ENCODE results near the gene PSME3. TPM values are rescaled to one million over a fixed set of nuclear protein-coding genes. Genes with fewer than 3 reads are reported as not detected.
A peak's percentile ranks its signal among the peaks of the same experiment; 100 is the strongest.

Gene PSME3
- total and polyA plus RNA-seq, 2 of the 13 experiments (the other 11 are each of a cell fraction or from before 2014, with no cell fraction given), result 66.3 to 135 TPM

DNA sequence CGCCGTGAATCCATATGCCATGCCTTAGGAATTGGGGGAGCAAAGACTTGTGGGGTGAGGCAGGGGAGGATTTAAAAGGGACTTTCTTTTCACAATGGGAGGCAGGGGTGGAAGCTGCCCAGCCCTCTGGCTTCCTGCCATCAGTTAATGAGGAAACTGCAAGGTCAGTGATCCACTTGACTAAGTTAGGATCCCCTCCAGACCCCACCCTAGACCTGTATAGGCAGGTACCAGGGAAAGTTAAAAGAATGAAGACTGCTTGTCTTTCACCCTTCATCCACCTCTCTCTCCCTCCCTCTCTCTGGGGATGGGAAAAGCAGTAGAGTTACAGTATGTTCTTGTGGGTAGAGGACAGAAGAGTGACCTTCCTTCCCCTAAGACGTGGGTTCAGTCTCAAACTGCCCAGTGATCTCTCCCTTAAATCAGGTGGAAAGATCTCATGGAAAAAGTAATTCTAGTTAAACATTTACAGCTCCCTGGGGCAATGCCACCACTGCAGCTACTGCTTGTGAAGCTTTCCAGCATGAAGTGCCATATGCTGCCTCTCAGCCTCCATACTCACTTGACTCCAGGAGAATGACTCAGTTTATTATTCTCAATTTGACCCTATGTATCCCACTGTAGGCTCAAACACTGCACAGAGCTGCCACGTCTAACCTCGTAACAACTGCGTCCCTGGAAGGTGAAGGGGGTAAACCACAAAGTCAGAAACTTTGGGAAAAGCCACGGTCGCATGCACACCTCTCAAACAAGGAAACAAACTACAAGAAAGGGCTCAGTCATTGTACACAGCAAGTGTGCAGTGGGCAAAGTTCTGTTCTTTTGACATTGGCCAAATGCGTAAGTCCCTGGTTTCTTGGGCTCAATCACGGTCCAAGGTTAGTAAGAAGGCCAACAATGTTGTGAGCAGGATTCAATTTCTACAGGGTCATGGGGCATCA lies 35.9 kb upstream of the PSME3 start (continued):
- TF ChIP-seq PRDM10 (CRISPR knock-in tag; IDR thresholded peaks at IDR 0.05; ENCODE audit: low read depth), result 0 out of 2 replicates have a peak, but pooled peaks have one; percentile 12
- TF ChIP-seq ZNF550 (CRISPR knock-in tag; IDR thresholded peaks at IDR 0.05; ENCODE audit: borderline replicate concordance), result no peak
- TF ChIP-seq, protein P1, sequence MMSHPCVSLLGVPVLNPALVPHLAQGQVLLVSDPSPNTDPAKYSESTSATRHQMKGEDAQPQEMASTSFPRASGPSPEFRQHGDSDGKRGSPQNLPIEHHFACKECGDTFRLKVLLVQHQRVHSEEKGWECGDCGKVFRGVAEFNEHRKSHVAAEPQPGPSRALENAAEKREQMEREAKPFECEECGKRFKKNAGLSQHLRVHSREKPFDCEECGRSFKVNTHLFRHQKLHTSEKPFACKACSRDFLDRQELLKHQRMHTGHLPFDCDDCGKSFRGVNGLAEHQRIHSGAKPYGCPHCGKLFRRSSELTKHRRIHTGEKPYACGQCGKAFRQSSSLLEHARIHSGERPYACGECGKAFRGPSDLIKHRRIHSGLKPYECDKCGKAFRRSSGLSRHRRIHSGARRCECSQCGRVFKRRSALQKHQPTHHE (CRISPR knock-in tag; IDR thresholded peaks at IDR 0.05; ENCODE audit: borderline replicate concordance), result no peak
- TF ChIP-seq TCF7 (IDR thresholded peaks at IDR 0.05; ENCODE audit: low read depth), result no peak
- no peak for TF ChIP-seq ZNF512 (CRISPR knock-in tag; IDR thresholded peaks at IDR 0.05)
- 0 out of 2 replicates have a peak, but pooled peaks have one; percentile 9 for TF ChIP-seq SIX1 (CRISPR knock-in tag; IDR thresholded peaks at IDR 0.05; ENCODE audit: borderline replicate concordance)
- TF ChIP-seq, protein P2, sequence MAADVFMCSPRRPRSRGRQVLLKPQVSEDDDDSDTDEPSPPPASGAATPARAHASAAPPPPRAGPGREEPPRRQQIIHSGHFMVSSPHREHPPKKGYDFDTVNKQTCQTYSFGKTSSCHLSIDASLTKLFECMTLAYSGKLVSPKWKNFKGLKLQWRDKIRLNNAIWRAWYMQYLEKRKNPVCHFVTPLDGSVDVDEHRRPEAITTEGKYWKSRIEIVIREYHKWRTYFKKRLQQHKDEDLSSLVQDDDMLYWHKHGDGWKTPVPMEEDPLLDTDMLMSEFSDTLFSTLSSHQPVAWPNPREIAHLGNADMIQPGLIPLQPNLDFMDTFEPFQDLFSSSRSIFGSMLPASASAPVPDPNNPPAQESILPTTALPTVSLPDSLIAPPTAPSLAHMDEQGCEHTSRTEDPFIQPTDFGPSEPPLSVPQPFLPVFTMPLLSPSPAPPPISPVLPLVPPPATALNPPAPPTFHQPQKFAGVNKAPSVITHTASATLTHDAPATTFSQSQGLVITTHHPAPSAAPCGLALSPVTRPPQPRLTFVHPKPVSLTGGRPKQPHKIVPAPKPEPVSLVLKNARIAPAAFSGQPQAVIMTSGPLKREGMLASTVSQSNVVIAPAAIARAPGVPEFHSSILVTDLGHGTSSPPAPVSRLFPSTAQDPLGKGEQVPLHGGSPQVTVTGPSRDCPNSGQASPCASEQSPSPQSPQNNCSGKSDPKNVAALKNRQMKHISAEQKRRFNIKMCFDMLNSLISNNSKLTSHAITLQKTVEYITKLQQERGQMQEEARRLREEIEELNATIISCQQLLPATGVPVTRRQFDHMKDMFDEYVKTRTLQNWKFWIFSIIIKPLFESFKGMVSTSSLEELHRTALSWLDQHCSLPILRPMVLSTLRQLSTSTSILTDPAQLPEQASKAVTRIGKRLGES (CRISPR knock-in tag; IDR thresholded peaks at IDR 0.05; ENCODE audit: borderline replicate concordance), result no peak
- TF ChIP-seq ZSCAN9 (CRISPR knock-in tag; IDR thresholded peaks at IDR 0.05; ENCODE audit: borderline replicate concordance), result no peak; the same call in 1 of the 2 replicates
- TF ChIP-seq PPARG (CRISPR knock-in tag; conservative IDR thresholded peaks at IDR 0.05), result 0 out of 2 replicates have a peak, but pooled peaks have one; percentile 45
- TF ChIP-seq AGO2 (optimal IDR thresholded peaks at IDR 0.05; ENCODE audit: low read depth, low read length), result no peak
- TF ChIP-seq ZNF225 (CRISPR knock-in tag; IDR thresholded peaks at IDR 0.05), result no peak
- peak; percentile 48; the same call in 1 of the 2 replicates for TF ChIP-seq RBFOX2 (IDR thresholded peaks at IDR 0.05; ENCODE audit: low read depth, low read length)
- TF ChIP-seq ZBTB38 (CRISPR knock-in tag; IDR thresholded peaks at IDR 0.05), result peak; percentile 49; the same call in 1 of the 2 replicates
- no peak; the same call in 1 of the 2 replicates for TF ChIP-seq E2F1 (CRISPR knock-in tag; IDR thresholded peaks at IDR 0.05)
- TF ChIP-seq CCDC6 (CRISPR knock-in tag; IDR thresholded peaks at IDR 0.05), result peak; percentile 48; the same call in 1 of the 2 replicates

All from HepG2 (cell line).